GM12878 (cell line): ENCODE data around the gene ATL1. TPM values are rescaled to one million over a fixed set of nuclear protein-coding genes. Genes with fewer than 3 reads are reported as not detected.

Experiments
- ATAC-seq: fragments of 200-7000 bp; cut with Tn5 transposase; 3 replicates; pipeline ENCODE4 v1.9.1; 2020; ENCODE audit warnings: mild to moderate bottlenecking, moderate library complexity
- BruUV-seq: library from RNA; stranded (reverse); fragments of 400-500 nt; replicated peaks from 2 replicates; lab custom pipeline; 2021; lab: Mats Ljungman, UMichigan
- CTCF ChIA-PET: fragments of 300-600 bp; sonication (Branson Sonifier 250); formaldehyde crosslinking; extraction: SDS; loops from one replicate; lab custom pipeline; 2021; ENCODE audit warnings: inconsistent platforms; lab: Yijun Ruan, JAX
- POLR2A ChIA-PET: fragments of 350-600 bp; formaldehyde crosslinking; extraction: SDS; loops from one replicate; lab custom pipeline; 2021; ENCODE audit warnings: inconsistent platforms; lab: Charles Lee
- RAD21 ChIA-PET: fragments of 300-600 bp; sonication (Branson Sonifier 250); formaldehyde crosslinking; loops from one replicate; lab custom pipeline; 2023; ENCODE audit warnings: antibody characterized with exemption; ENCODE audit not compliant: unreplicated experiment; lab: Charles Lee
- SMC1A ChIA-PET: fragments of 300-600 bp; sonication (Branson Sonifier 250); formaldehyde crosslinking; loops from one replicate; lab custom pipeline; 2023; ENCODE audit not compliant: unreplicated experiment, uncharacterized antibody; lab: Charles Lee
- DNase-seq: peaks from one replicate; pipeline ENCODE4 v3.0.0-alpha.2; 2011; ENCODE audit warnings: low read depth, low spot score
- FAIRE-seq: peaks from 3 replicates; lab custom pipeline; 2011; peaks lifted over from hg19 to GRCh38; lab: Jason Lieb, UNC
- H2AFZ ChIP-seq: 2 replicates; pipeline ENCODE4 v1.6.0; 2011; ENCODE audit warnings: low read depth, low read length, control low read depth; ENCODE audit not compliant: control insufficient read depth
- H3K27ac ChIP-seq: 2 replicates; pipeline ENCODE4 v1.5.1; 2011; ENCODE audit warnings: control low read depth; ENCODE audit not compliant: control insufficient read depth, insufficient read depth
- H3K27me3 ChIP-seq, 2 experiments: replicated peaks in 1 of 2; 2 replicates each; pipeline versions ENCODE4 v1.6.0 to v1.6.1; 2011; ENCODE audit warnings: low read length in 1 of 2; ENCODE audit not compliant: control insufficient read depth in 2 of 2, insufficient read depth in 2 of 2
- H3K36me3 ChIP-seq, 2 experiments: 2 replicates each; pipeline ENCODE4 v1.5.1; 2011; ENCODE audit warnings: low read length in 1 of 2; ENCODE audit not compliant: control insufficient read depth in 2 of 2, insufficient read depth in 2 of 2
- H3K4me1 ChIP-seq: 2 replicates; pipeline ENCODE4 v1.6.1; 2011; ENCODE audit warnings: mild to moderate bottlenecking, low read length, moderate library complexity, mixed read lengths; ENCODE audit not compliant: control insufficient read depth, insufficient read depth
- H3K4me2 ChIP-seq: 2 replicates; pipeline ENCODE4 v1.6.0; 2011; ENCODE audit warnings: control low read depth; ENCODE audit not compliant: control insufficient read depth, insufficient read depth
- H3K4me3 ChIP-seq: fragments of 200-600 bp; sonication (generic); 2 replicates; pipeline ENCODE4 v1.5.1; 2016
- H3K79me2 ChIP-seq: 2 replicates; pipeline ENCODE4 v1.6.0; 2011; ENCODE audit warnings: low read length; ENCODE audit not compliant: control insufficient read depth, insufficient read depth
- H3K9ac ChIP-seq: 2 replicates; pipeline ENCODE4 v1.8.0; 2011; ENCODE audit warnings: low read length, control low read depth, mixed read lengths; ENCODE audit not compliant: control insufficient read depth, insufficient read depth
- H3K9me3 ChIP-seq: replicated peaks from 3 replicates; pipeline ENCODE4 v1.5.1; 2011; ENCODE audit warnings: mild to moderate bottlenecking, low read length; ENCODE audit not compliant: control insufficient read depth, insufficient read depth
- H4K20me1 ChIP-seq: 2 replicates; pipeline ENCODE4 v1.6.0; 2011; ENCODE audit not compliant: control insufficient read depth, insufficient read depth
- CUX1 ChIP-seq: IDR thresholded peaks from 2 replicates; pipeline ENCODE4 v1.6.1; 2012; ENCODE audit warnings: improper control_type of control experiment, low read depth, low read length; ENCODE audit not compliant: insufficient replicate concordance
- EGR1 ChIP-seq, 2 experiments: IDR thresholded peaks; 1 replicate in 1 of 2; 2 replicates in 1 of 2; pipeline ENCODE4 v1.6.1; 2011 to 2012; ENCODE audit warnings: low read depth in 2 of 2, low read length in 2 of 2, borderline replicate concordance in 1 of 2, mild to moderate bottlenecking in 1 of 2, moderate library complexity in 1 of 2
- GATAD2B ChIP-seq: fragments of 450-650 bp; conservative IDR thresholded peaks from 2 replicates; pipeline ENCODE4 v1.6.1; 2017; ENCODE audit warnings: low read depth, mild to moderate bottlenecking, moderate library complexity
- NRF1 ChIP-seq: conservative IDR thresholded peaks from 2 replicates; pipeline ENCODE4 v1.6.1; 2011; ENCODE audit warnings: mild to moderate bottlenecking, low read depth, low read length, improper control_type of control experiment
- STAT1 ChIP-seq: fragments of 450-650 bp; conservative IDR thresholded peaks from 2 replicates; pipeline ENCODE4 v1.6.1; 2014; ENCODE audit warnings: antibody characterized with exemption, mild to moderate bottlenecking
- WGBS: methylation state at CpG from one replicate; pipeline ENCODE4 v1.1.6; 2016; ENCODE audit warnings: low lambda C conversion rate; ENCODE audit not compliant: insufficient replicate concordance, insufficient coverage; ENCODE audit errors: missing lambda C conversion rate; 5-methylcytosine and 5-hydroxymethylcytosine counted together
- in situ Hi-C: fragments of 300-500 bp; cut with MboI; formaldehyde crosslinking; loops from 9 replicates; pipeline ENCODE4 v1.14.3; 2018; ENCODE audit warnings: mixed read lengths
- intact Hi-C: fragments of 100-400 bp; cut with micrococcal nuclease; formaldehyde crosslinking; loops from one replicate; pipeline ENCODE4 v1.14.2; 2022; ENCODE audit not compliant: unreplicated experiment
- polyA plus RNA-seq, 11 experiments: library from polyadenylated mRNA; depleted of rRNA in 4 of 11; unstranded in 6 of 11; stranded (reverse) in 5 of 11; fragments of >200 nt; fragmentation: Nextera tagmentation in 4 of 11; fragmentation: Illumina TruSeq in 1 of 11; extraction: Ambion mirVana in 4 of 11; extraction: Trizol in 1 of 11; gene quantifications; 1 replicate in 1 of 11; 2 replicates in 10 of 11; pipeline versions ENCODE4 v1.2.1 to v1.2.3, GENCODE V29; 2011 to 2016; ENCODE audit warnings: inconsistent platforms in 2 of 11, missing spikeins in 2 of 11, low read depth in 1 of 11
- total RNA-seq, 4 experiments: library from RNA; depleted of rRNA in 3 of 4; stranded (reverse); fragments of >200 nt in 3 of 4; fragmentation: Illumina TruSeq in 1 of 4; extraction: Trizol in 1 of 4; gene quantifications; 2 replicates each; pipeline versions ENCODE4 v1.2.1 to v1.2.3, GENCODE V29; 2013 to 2021
- TF ChIP-seq, protein P1 (sequence below): fragments of 450-650 bp; IDR thresholded peaks from 2 replicates; pipeline ENCODE4 v1.6.1; 2016; ENCODE audit warnings: mild to moderate bottlenecking, moderate library complexity, borderline replicate concordance
- TF ChIP-seq, protein P2 (sequence below): fragments of 450-650 bp; formaldehyde crosslinking; IDR thresholded peaks from 2 replicates; pipeline ENCODE4 v1.4.0; 2022; ENCODE audit warnings: mild to moderate bottlenecking, moderate library complexity
- TF ChIP-seq, protein P3 (sequence below): IDR thresholded peaks from 2 replicates; pipeline ENCODE4 v1.6.1; 2011; ENCODE audit warnings: low read depth, mild to moderate bottlenecking, low read length, moderate library complexity, borderline replicate concordance; ENCODE audit errors: extremely low read depth

Gene ATL1
- total and polyA plus RNA-seq, 10 of the 15 experiments (the other 5 are each of a cell fraction or from before 2014, with no cell fraction given), result 0.11 to 1.2 (median 0.58) TPM; not detected in 1

DNA sequence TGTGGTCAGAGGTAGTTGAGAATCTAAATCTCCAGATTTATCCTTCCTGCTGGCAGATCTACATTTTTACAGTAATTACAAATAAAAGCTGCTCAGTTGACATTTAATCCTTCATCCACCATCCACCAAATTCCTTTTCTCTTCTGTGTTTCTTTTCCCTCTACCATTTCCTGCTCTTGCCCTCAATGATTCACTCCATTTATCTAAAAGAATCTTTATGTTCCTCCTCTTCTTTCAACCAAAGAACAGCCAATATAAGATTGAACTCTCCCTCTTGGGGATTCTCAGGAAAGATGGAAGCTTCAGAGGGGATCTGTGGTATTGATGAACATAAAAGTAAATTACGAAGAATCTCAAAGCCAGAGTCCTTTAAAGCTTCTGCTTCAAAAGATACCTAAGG is 31.9 kb upstream of the ATL1 start:
- no peaks in the 10 kb centered on the region for H3K27me3 ChIP-seq
- FAIRE-seq (no peak), DNase-seq (no peak), ATAC-seq (no peak)
- CTCF ChIA-PET, result interaction anchor here (0.9 to 1.8 kb wide), 11 partner anchors 12 to 674 kb away, joined by 3 to 19 read pairs (median 5); partner anchors contain the start of genes CDKL1, DMAC2L and L2HGDH
- H3K79me2 ChIP-seq, result peaks cover 66% of the 10 kb centered on the region
- in situ Hi-C loops, result loop anchor here (5.0 kb wide), 1 partner anchor 206 kb away; no protein-coding TSS in a partner anchor
- peaks cover 28% of the 10 kb centered on the region for H3K4me1 ChIP-seq
- no peaks in the 10 kb centered on the region for H3K9me3 ChIP-seq
- no peak overlapping the region for H2AFZ ChIP-seq
- RAD21 ChIA-PET, result interaction anchor here (0.7 to 2.6 kb wide), 6 partner anchors 164 to 896 kb away, joined by 3 to 19 read pairs (median 4); no protein-coding TSS in a partner anchor
- POLR2A ChIA-PET, result interaction anchor here (0.5 to 1.0 kb wide), 8 partner anchors 36 to 525 kb away, joined by 3 to 6 read pairs (median 3); no protein-coding TSS in a partner anchor
- H3K4me2 ChIP-seq, result peak overlapping the region; percentile 22; the same call in 1 of the 2 replicates
- H3K9ac ChIP-seq, result no peak overlapping the region
- intact Hi-C loops, result no loop called here
- SMC1A ChIA-PET, result interaction anchor here (0.5 to 3.5 kb wide), 6 partner anchors 186 to 296 kb away, joined by 3 to 17 read pairs (median 4); partner anchors contain the start of gene L2HGDH
- 100% methylated on average over 1 of the region's 1 CpG for WGBS
- BruUV-seq, result no TSS peak
- H3K4me3 ChIP-seq, result no peak overlapping the region
- H3K27ac ChIP-seq, result no peak overlapping the region
- H3K36me3 ChIP-seq, result no peaks in the 10 kb centered on the region
- H4K20me1 ChIP-seq, result no peaks in the 10 kb centered on the region
- TF ChIP-seq, protein P1, sequence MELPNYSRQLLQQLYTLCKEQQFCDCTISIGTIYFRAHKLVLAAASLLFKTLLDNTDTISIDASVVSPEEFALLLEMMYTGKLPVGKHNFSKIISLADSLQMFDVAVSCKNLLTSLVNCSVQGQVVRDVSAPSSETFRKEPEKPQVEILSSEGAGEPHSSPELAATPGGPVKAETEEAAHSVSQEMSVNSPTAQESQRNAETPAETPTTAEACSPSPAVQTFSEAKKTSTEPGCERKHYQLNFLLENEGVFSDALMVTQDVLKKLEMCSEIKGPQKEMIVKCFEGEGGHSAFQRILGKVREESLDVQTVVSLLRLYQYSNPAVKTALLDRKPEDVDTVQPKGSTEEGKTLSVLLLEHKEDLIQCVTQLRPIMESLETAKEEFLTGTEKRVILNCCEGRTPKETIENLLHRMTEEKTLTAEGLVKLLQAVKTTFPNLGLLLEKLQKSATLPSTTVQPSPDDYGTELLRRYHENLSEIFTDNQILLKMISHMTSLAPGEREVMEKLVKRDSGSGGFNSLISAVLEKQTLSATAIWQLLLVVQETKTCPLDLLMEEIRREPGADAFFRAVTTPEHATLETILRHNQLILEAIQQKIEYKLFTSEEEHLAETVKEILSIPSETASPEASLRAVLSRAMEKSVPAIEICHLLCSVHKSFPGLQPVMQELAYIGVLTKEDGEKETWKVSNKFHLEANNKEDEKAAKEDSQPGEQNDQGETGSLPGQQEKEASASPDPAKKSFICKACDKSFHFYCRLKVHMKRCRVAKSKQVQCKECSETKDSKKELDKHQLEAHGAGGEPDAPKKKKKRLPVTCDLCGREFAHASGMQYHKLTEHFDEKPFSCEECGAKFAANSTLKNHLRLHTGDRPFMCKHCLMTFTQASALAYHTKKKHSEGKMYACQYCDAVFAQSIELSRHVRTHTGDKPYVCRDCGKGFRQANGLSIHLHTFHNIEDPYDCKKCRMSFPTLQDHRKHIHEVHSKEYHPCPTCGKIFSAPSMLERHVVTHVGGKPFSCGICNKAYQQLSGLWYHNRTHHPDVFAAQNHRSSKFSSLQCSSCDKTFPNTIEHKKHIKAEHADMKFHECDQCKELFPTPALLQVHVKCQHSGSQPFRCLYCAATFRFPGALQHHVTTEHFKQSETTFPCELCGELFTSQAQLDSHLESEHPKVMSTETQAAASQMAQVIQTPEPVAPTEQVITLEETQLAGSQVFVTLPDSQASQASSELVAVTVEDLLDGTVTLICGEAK, result no peak
- TF ChIP-seq, protein P2, sequence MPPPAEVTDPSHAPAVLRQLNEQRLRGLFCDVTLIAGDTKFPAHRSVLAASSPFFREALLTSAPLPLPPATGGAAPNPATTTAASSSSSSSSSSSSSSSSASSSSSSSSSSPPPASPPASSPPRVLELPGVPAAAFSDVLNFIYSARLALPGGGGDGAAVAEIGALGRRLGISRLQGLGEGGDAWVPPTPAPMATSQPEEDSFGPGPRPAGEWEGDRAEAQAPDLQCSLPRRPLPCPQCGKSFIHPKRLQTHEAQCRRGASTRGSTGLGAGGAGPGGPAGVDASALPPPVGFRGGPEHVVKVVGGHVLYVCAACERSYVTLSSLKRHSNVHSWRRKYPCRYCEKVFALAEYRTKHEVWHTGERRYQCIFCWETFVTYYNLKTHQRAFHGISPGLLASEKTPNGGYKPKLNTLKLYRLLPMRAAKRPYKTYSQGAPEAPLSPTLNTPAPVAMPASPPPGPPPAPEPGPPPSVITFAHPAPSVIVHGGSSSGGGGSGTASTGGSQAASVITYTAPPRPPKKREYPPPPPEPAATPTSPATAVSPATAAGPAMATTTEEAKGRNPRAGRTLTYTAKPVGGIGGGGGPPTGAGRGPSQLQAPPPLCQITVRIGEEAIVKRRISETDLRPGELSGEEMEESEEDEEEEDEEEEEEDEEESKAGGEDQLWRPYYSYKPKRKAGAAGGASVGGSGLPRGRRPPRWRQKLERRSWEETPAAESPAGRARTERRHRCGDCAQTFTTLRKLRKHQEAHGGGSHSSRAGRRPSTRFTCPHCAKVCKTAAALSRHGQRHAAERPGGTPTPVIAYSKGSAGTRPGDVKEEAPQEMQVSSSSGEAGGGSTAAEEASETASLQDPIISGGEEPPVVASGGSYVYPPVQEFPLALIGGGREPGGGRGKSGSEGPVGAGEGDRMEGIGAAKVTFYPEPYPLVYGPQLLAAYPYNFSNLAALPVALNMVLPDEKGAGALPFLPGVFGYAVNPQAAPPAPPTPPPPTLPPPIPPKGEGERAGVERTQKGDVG (CRISPR knock-in tag), result no peak
- no peak for TF ChIP-seq STAT1
- TF ChIP-seq EGR1 (IDR thresholded peaks at IDR 0.05; ENCODE audit: borderline replicate concordance in 1 of 2, low read depth in 2 of 2, low read length in 2 of 2), result no peak
- TF ChIP-seq NRF1, result no peak
- no peak for TF ChIP-seq GATAD2B
- TF ChIP-seq, protein P3, sequence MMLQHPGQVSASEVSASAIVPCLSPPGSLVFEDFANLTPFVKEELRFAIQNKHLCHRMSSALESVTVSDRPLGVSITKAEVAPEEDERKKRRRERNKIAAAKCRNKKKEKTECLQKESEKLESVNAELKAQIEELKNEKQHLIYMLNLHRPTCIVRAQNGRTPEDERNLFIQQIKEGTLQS, result no peak
- no peak for TF ChIP-seq CUX1
